Mesothelial cell of epicardium (in vitro differentiated cells): ENCODE results near the gene ARHGEF40. TPM values are rescaled to one million over a fixed set of nuclear protein-coding genes. Genes with fewer than 3 reads are reported as not detected.

Experiments
- DNase-seq, 2 experiments: peaks; one replicate each; pipeline ENCODE4 v3.0.0; 2021; ENCODE audit warnings: low spot score in 2 of 2; ENCODE audit not compliant: unreplicated experiment in 2 of 2
- H3K27ac Mint-ChIP-seq: 2 replicates; pipeline ENCODE4 v1.8.0; 2021; ENCODE audit warnings: mixed read lengths
- H3K27me3 Mint-ChIP-seq: 2 replicates; pipeline ENCODE4 v1.8.0; 2021; ENCODE audit warnings: low read depth, mixed read lengths
- H3K36me3 Mint-ChIP-seq: 2 replicates; pipeline ENCODE4 v1.8.0; 2021; ENCODE audit warnings: mixed read lengths
- H3K4me1 Mint-ChIP-seq: 2 replicates; pipeline ENCODE4 v1.8.0; 2021; ENCODE audit warnings: mixed read lengths
- H3K4me3 Mint-ChIP-seq: 2 replicates; pipeline ENCODE4 v1.8.0; 2021; ENCODE audit warnings: mild to moderate bottlenecking, moderate library complexity, mixed read lengths
- H3K9me3 Mint-ChIP-seq: 2 replicates; pipeline ENCODE4 v1.8.0; 2021; ENCODE audit warnings: mixed read lengths
- CTCF ChIP-seq: fragments of 200-600 bp; sonication (generic); IDR thresholded peaks from one replicate; pipeline ENCODE4 v1.5.0; 2021; ENCODE audit warnings: antibody characterized with exemption; ENCODE audit not compliant: unreplicated experiment
- microRNA-seq: library from miRNA; unstranded; fragments of <30 nt; microRNA quantifications from one replicate; pipeline ENCODE4 v1.2.0, GENCODE V29; 2021; ENCODE audit warnings: inconsistent platforms, mixed read lengths
- total RNA-seq: library from RNA; stranded (reverse); gene quantifications from 3 replicates; pipeline ENCODE4 v1.2.1, GENCODE V29; 2021

The ARHGEF40 gene
- total RNA-seq, 1 donor from 2014 or later: 96.2 TPM

- Mint-ChIP-seq H3K9me3 (peaks cover 7% of the 10 kb centered on the region), H3K27me3 (peaks cover 7% of the 10 kb centered on the region)
These were observed 50.6 kb downstream of the ARHGEF40 start for GRCh38 chr14:21120686-21121085.

GRCh38 chr14:21121122-21121521 lies 51.0 kb downstream of the ARHGEF40 start:
- no peak overlapping the region for H3K4me3 Mint-ChIP-seq
- no peaks in the 10 kb centered on the region for H3K36me3 Mint-ChIP-seq
- no peak overlapping the region for H3K27ac Mint-ChIP-seq
- no peak for DNase-seq
- peaks cover 10% of the 10 kb centered on the region for H3K27me3 Mint-ChIP-seq
- H3K4me1 Mint-ChIP-seq: no peaks in the 10 kb centered on the region
- peaks cover 9% of the 10 kb centered on the region for H3K9me3 Mint-ChIP-seq
- no peak for TF ChIP-seq CTCF

More at GRCh38 chr14:21120686-21121085, 50.6 kb downstream of the ARHGEF40 start:
- Mint-ChIP-seq H3K4me3 (no peak overlapping the region), H3K27ac (no peak overlapping the region), H3K36me3 (no peaks in the 10 kb centered on the region), H3K4me1 (no peaks in the 10 kb centered on the region)
- no peak for TF ChIP-seq CTCF
- no peak for DNase-seq

GRCh38 chr14:21123429-21123828 lies 53.3 kb downstream of the ARHGEF40 start:
- Mint-ChIP-seq H3K4me1 (no peaks in the 10 kb centered on the region), H3K4me3 (no peak overlapping the region), H3K9me3 (peaks cover 23% of the 10 kb centered on the region), H3K27ac (no peak overlapping the region), H3K27me3 (peaks cover 25% of the 10 kb centered on the region), H3K36me3 (no peaks in the 10 kb centered on the region)
- no peak for DNase-seq
- TF ChIP-seq CTCF: no peak

GRCh38 chr14:21133901-21134300 lies 63.8 kb downstream of the ARHGEF40 start:
- Mint-ChIP-seq H3K9me3 (peaks cover 15% of the 10 kb centered on the region), H3K27me3 (peaks cover 3% of the 10 kb centered on the region), H3K27ac (no peak overlapping the region), H3K36me3 (peaks cover 1% of the 10 kb centered on the region), H3K4me1 (peaks cover 6% of the 10 kb centered on the region), H3K4me3 (no peak overlapping the region)
- DNase-seq: no peak
- TF ChIP-seq CTCF: no peak

- Mint-ChIP-seq H3K27me3 (peaks cover 6% of the 10 kb centered on the region), H3K4me3 (no peak overlapping the region), H3K4me1 (peaks cover 6% of the 10 kb centered on the region), H3K36me3 (peaks cover 1% of the 10 kb centered on the region), H3K27ac (no peak overlapping the region), H3K9me3 (peaks cover 11% of the 10 kb centered on the region)
- TF ChIP-seq CTCF: peak; percentile 80
- DNase-seq: no peak
These were observed 65.9 kb downstream of the ARHGEF40 start for GRCh38 chr14:21136024-21136423.

Small RNA genes lying within 50 kb of the gene (microRNA-seq; reads per million reads assigned to microRNA genes)
- not detected for gene MIR6717

Other genes starting within 250 kb of the ARHGEF40 start
- gene RNASE3, start 178.9 kb upstream of the ARHGEF40 start, total RNA-seq: not detected in 3 replicates
- not detected in 3 replicates for gene RNASE2, start 114.8 kb upstream of the ARHGEF40 start, total RNA-seq
- 72.4 to 78.7 TPM (median 73.4 TPM) in 3 replicates for gene METTL17, start 80.3 kb upstream of the ARHGEF40 start, total RNA-seq
- 2.7 to 3.3 TPM (median 3.1 TPM) in 3 replicates for gene SLC39A2, start 71.0 kb upstream of the ARHGEF40 start, total RNA-seq
- gene NDRG2, start 45.2 kb upstream of the ARHGEF40 start, total RNA-seq: 104 to 105 TPM (median 104 TPM) in 3 replicates
- gene TPPP2, start 40.1 kb upstream of the ARHGEF40 start, total RNA-seq: 0.47 to 0.58 TPM in 2 of 3 replicates, not detected in the other
- 0.14 TPM in 1 of 3 replicates, not detected in the others for gene RNASE13, start 35.5 kb upstream of the ARHGEF40 start, total RNA-seq
- 0.29 to 0.66 TPM (median 0.34 TPM) in 3 replicates for gene RNASE7, start 27.9 kb upstream of the ARHGEF40 start, total RNA-seq
- gene RNASE8, start 12.5 kb upstream of the ARHGEF40 start, total RNA-seq: not detected in 3 replicates
- gene ZNF219, start 28.4 kb downstream of the ARHGEF40 start, total RNA-seq: 73.3 to 79.3 TPM (median 75.2 TPM) in 3 replicates
- 1.3 to 1.9 TPM (median 1.6 TPM) in 3 replicates for gene TMEM253, start 30.8 kb downstream of the ARHGEF40 start, total RNA-seq
- gene OR5AU1, start 85.8 kb downstream of the ARHGEF40 start, total RNA-seq: not detected in 3 replicates
- 669 to 698 TPM (median 675 TPM) in 3 replicates for gene HNRNPC, start 199.1 kb downstream of the ARHGEF40 start, total RNA-seq
- gene RPGRIP1, start 209.8 kb downstream of the ARHGEF40 start, total RNA-seq: 0.29 to 0.35 TPM (median 0.29 TPM) in 3 replicates